GM12878 (cell line): ENCODE results near the gene FAM120A. TPM values are rescaled to one million over a fixed set of nuclear protein-coding genes. Genes with fewer than 3 reads are reported as not detected.

Source experiments
- ATAC-seq: fragments of 200-7000 bp; cut with Tn5 transposase; 3 replicates; pipeline ENCODE4 v1.9.1; 2020; ENCODE audit warnings: mild to moderate bottlenecking, moderate library complexity
- BruUV-seq: library from RNA; stranded (reverse); fragments of 400-500 nt; replicated peaks from 2 replicates; lab custom pipeline; 2021; lab: Mats Ljungman, UMichigan
- CTCF ChIA-PET: fragments of 300-600 bp; sonication (Branson Sonifier 250); formaldehyde crosslinking; extraction: SDS; loops from one replicate; lab custom pipeline; 2021; ENCODE audit warnings: inconsistent platforms; lab: Yijun Ruan, JAX
- POLR2A ChIA-PET: fragments of 350-600 bp; formaldehyde crosslinking; extraction: SDS; loops from one replicate; lab custom pipeline; 2021; ENCODE audit warnings: inconsistent platforms; lab: Charles Lee
- RAD21 ChIA-PET: fragments of 300-600 bp; sonication (Branson Sonifier 250); formaldehyde crosslinking; loops from one replicate; lab custom pipeline; 2023; ENCODE audit warnings: antibody characterized with exemption; ENCODE audit not compliant: unreplicated experiment; lab: Charles Lee
- SMC1A ChIA-PET: fragments of 300-600 bp; sonication (Branson Sonifier 250); formaldehyde crosslinking; loops from one replicate; lab custom pipeline; 2023; ENCODE audit not compliant: unreplicated experiment, uncharacterized antibody; lab: Charles Lee
- DNase-seq: peaks from one replicate; pipeline ENCODE4 v3.0.0-alpha.2; 2011; ENCODE audit warnings: low read depth, low spot score
- FAIRE-seq: peaks from 3 replicates; lab custom pipeline; 2011; peaks lifted over from hg19 to GRCh38; lab: Jason Lieb, UNC
- H2AFZ ChIP-seq: 2 replicates; pipeline ENCODE4 v1.6.0; 2011; ENCODE audit warnings: low read depth, low read length, control low read depth; ENCODE audit not compliant: control insufficient read depth
- H3K27ac ChIP-seq: 2 replicates; pipeline ENCODE4 v1.5.1; 2011; ENCODE audit warnings: control low read depth; ENCODE audit not compliant: control insufficient read depth, insufficient read depth
- H3K27me3 ChIP-seq, 2 experiments: replicated peaks in 1 of 2; 2 replicates each; pipeline versions ENCODE4 v1.6.0 to v1.6.1; 2011; ENCODE audit warnings: low read length in 1 of 2; ENCODE audit not compliant: control insufficient read depth in 2 of 2, insufficient read depth in 2 of 2
- H3K36me3 ChIP-seq, 2 experiments: 2 replicates each; pipeline ENCODE4 v1.5.1; 2011; ENCODE audit warnings: low read length in 1 of 2; ENCODE audit not compliant: control insufficient read depth in 2 of 2, insufficient read depth in 2 of 2
- H3K4me1 ChIP-seq: 2 replicates; pipeline ENCODE4 v1.6.1; 2011; ENCODE audit warnings: mild to moderate bottlenecking, low read length, moderate library complexity, mixed read lengths; ENCODE audit not compliant: control insufficient read depth, insufficient read depth
- H3K4me2 ChIP-seq: 2 replicates; pipeline ENCODE4 v1.6.0; 2011; ENCODE audit warnings: control low read depth; ENCODE audit not compliant: control insufficient read depth, insufficient read depth
- H3K4me3 ChIP-seq: fragments of 200-600 bp; sonication (generic); 2 replicates; pipeline ENCODE4 v1.5.1; 2016
- H3K79me2 ChIP-seq: 2 replicates; pipeline ENCODE4 v1.6.0; 2011; ENCODE audit warnings: low read length; ENCODE audit not compliant: control insufficient read depth, insufficient read depth
- H3K9ac ChIP-seq: 2 replicates; pipeline ENCODE4 v1.8.0; 2011; ENCODE audit warnings: low read length, control low read depth, mixed read lengths; ENCODE audit not compliant: control insufficient read depth, insufficient read depth
- H3K9me3 ChIP-seq: replicated peaks from 3 replicates; pipeline ENCODE4 v1.5.1; 2011; ENCODE audit warnings: mild to moderate bottlenecking, low read length; ENCODE audit not compliant: control insufficient read depth, insufficient read depth
- H4K20me1 ChIP-seq: 2 replicates; pipeline ENCODE4 v1.6.0; 2011; ENCODE audit not compliant: control insufficient read depth, insufficient read depth
- BACH1 ChIP-seq: fragments of 450-650 bp; IDR thresholded peaks from 2 replicates; pipeline ENCODE4 v1.6.1; 2017; ENCODE audit warnings: mild to moderate bottlenecking, borderline replicate concordance
- NRF1 ChIP-seq: conservative IDR thresholded peaks from 2 replicates; pipeline ENCODE4 v1.6.1; 2011; ENCODE audit warnings: mild to moderate bottlenecking, low read depth, low read length, improper control_type of control experiment
- RBBP5 ChIP-seq: fragments of 200-600 bp; sonication (generic); conservative IDR thresholded peaks from 2 replicates; pipeline ENCODE4 v1.6.1; 2016
- SPI1 ChIP-seq: IDR thresholded peaks from 2 replicates; pipeline ENCODE4 v1.6.1; 2011; ENCODE audit warnings: low read depth, mild to moderate bottlenecking, low read length, moderate library complexity, borderline replicate concordance; ENCODE audit not compliant: insufficient read depth
- ZSCAN29 ChIP-seq: fragments of 450-650 bp; IDR thresholded peaks from 2 replicates; pipeline ENCODE4 v1.6.1; 2017; ENCODE audit warnings: mild to moderate bottlenecking, moderate library complexity
- WGBS: methylation state at CpG from one replicate; pipeline ENCODE4 v1.1.6; 2016; ENCODE audit warnings: low lambda C conversion rate; ENCODE audit not compliant: insufficient replicate concordance, insufficient coverage; ENCODE audit errors: missing lambda C conversion rate; 5-methylcytosine and 5-hydroxymethylcytosine counted together
- in situ Hi-C: fragments of 300-500 bp; cut with MboI; formaldehyde crosslinking; loops from 9 replicates; pipeline ENCODE4 v1.14.3; 2018; ENCODE audit warnings: mixed read lengths
- intact Hi-C: fragments of 100-400 bp; cut with micrococcal nuclease; formaldehyde crosslinking; loops from one replicate; pipeline ENCODE4 v1.14.2; 2022; ENCODE audit not compliant: unreplicated experiment
- polyA plus RNA-seq, 11 experiments: library from polyadenylated mRNA; depleted of rRNA in 4 of 11; unstranded in 6 of 11; stranded (reverse) in 5 of 11; fragments of >200 nt; fragmentation: Nextera tagmentation in 4 of 11; fragmentation: Illumina TruSeq in 1 of 11; extraction: Ambion mirVana in 4 of 11; extraction: Trizol in 1 of 11; gene quantifications; 1 replicate in 1 of 11; 2 replicates in 10 of 11; pipeline versions ENCODE4 v1.2.1 to v1.2.3, GENCODE V29; 2011 to 2016; ENCODE audit warnings: inconsistent platforms in 2 of 11, missing spikeins in 2 of 11, low read depth in 1 of 11
- total RNA-seq, 4 experiments: library from RNA; depleted of rRNA in 3 of 4; stranded (reverse); fragments of >200 nt in 3 of 4; fragmentation: Illumina TruSeq in 1 of 4; extraction: Trizol in 1 of 4; gene quantifications; 2 replicates each; pipeline versions ENCODE4 v1.2.1 to v1.2.3, GENCODE V29; 2013 to 2021
- TF ChIP-seq, protein P1 (sequence below): fragments of 450-650 bp; IDR thresholded peaks from 2 replicates; pipeline ENCODE4 v1.6.1; 2017; ENCODE audit warnings: mild to moderate bottlenecking, low read depth, inconsistent platforms; ENCODE audit not compliant: poor library complexity, severe bottlenecking

FAM120A gene
- total and polyA plus RNA-seq, 10 of the 15 experiments (the other 5 are each of a cell fraction or from before 2014, with no cell fraction given) = 13.1 to 89.6 (median 52.5) TPM

DNA sequence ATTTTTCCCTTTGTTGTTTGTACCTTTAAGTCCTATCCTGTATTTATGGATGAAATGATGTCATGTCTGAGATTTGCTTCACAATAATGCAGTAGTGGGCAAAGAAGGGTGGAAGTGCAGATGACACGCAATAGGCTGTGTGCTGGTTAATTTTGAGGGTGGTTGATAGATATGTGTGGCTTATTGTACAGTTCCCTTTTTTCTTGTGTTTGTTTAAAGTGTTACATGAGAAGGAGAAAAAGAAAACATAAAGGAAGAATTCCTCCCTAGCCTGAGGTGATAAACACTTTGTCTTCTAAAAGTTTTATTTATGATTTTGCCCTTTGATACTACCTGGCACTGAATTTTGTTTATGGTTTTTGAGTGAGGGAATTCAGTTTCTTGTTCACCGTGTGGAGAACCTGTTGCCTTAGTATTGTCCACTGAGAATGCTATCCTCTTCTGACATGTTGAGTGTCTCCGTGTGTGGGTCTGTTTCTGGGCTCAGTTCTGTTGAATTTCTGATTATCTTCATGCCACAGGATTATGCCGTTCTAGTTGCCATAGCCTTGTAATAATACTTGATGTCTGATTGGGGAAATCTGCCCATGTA lies 54.2 kb downstream of the FAM120A start:
- no peak for FAIRE-seq
- RAD21 ChIA-PET = no interaction called here
- H3K79me2 ChIP-seq = peaks cover 29% of the 10 kb centered on the region

More for the DNA sequence above, 54.2 kb downstream of the FAM120A start:
- no TSS peak for BruUV-seq
- ChIA-PET POLR2A (no interaction called here), CTCF (no interaction called here), SMC1A (interaction anchor here (0.6 kb wide), 2 partner anchors 21 to 49 kb away, joined by 3 read pairs; no protein-coding TSS in a partner anchor)
- intact Hi-C loops = no loop called here
- TF ChIP-seq NRF1 = no peak
- peak; percentile 43; the same call in 1 of the 2 replicates for TF ChIP-seq SPI1
- no peak for TF ChIP-seq ZSCAN29
- no peak for TF ChIP-seq RBBP5
- no peak for TF ChIP-seq BACH1
- TF ChIP-seq, protein P1, sequence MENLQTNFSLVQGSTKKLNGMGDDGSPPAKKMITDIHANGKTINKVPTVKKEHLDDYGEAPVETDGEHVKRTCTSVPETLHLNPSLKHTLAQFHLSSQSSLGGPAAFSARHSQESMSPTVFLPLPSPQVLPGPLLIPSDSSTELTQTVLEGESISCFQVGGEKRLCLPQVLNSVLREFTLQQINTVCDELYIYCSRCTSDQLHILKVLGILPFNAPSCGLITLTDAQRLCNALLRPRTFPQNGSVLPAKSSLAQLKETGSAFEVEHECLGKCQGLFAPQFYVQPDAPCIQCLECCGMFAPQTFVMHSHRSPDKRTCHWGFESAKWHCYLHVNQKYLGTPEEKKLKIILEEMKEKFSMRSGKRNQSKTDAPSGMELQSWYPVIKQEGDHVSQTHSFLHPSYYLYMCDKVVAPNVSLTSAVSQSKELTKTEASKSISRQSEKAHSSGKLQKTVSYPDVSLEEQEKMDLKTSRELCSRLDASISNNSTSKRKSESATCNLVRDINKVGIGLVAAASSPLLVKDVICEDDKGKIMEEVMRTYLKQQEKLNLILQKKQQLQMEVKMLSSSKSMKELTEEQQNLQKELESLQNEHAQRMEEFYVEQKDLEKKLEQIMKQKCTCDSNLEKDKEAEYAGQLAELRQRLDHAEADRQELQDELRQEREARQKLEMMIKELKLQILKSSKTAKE = no peak
- Histone ChIP-seq H3K27me3 (no peaks in the 10 kb centered on the region), H2AFZ (no peak overlapping the region), H3K36me3 (peaks cover 7 to 8% of the 10 kb centered on the region in 2 experiments; a peak in 3 of 4 replicates), H4K20me1 (no peaks in the 10 kb centered on the region; the same call in 1 of the 2 replicates), H3K27ac (peak overlapping the region; percentile 5; the same call in 1 of the 2 replicates), H3K4me3 (0 out of 2 replicates have a peak overlapping the region, but pooled peaks have one; percentile 14), H3K4me1 (peaks cover 14% of the 10 kb centered on the region), H3K4me2 (peak overlapping the region; percentile 19), H3K9ac (no peak overlapping the region), H3K9me3 (no peaks in the 10 kb centered on the region)
- no peak for DNase-seq
- ATAC-seq = peak; percentile 28; the same call in 2 of the 3 replicates
- in situ Hi-C loops = no loop called here
- 100% methylated on average over 4 of the region's 4 CpGs for WGBS
